ENCODE results near the gene RAP2B. TPM values are rescaled to one million over a fixed set of nuclear protein-coding genes. Genes with fewer than 3 reads are reported as not detected.
"Not testable (repeated sequence)": the region's sequence is repeated elsewhere in the genome, so short reads cannot be mapped to it uniquely, and the experiment has no call there.

The RAP2B gene
- total RNA-seq, 1 donor: 11.2 TPM

- TF ChIP-seq, protein P1, sequence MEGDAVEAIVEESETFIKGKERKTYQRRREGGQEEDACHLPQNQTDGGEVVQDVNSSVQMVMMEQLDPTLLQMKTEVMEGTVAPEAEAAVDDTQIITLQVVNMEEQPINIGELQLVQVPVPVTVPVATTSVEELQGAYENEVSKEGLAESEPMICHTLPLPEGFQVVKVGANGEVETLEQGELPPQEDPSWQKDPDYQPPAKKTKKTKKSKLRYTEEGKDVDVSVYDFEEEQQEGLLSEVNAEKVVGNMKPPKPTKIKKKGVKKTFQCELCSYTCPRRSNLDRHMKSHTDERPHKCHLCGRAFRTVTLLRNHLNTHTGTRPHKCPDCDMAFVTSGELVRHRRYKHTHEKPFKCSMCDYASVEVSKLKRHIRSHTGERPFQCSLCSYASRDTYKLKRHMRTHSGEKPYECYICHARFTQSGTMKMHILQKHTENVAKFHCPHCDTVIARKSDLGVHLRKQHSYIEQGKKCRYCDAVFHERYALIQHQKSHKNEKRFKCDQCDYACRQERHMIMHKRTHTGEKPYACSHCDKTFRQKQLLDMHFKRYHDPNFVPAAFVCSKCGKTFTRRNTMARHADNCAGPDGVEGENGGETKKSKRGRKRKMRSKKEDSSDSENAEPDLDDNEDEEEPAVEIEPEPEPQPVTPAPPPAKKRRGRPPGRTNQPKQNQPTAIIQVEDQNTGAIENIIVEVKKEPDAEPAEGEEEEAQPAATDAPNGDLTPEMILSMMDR (IDR thresholded peaks at IDR 0.05; ENCODE audit: insufficient read depth, low read depth, low read length): no peak
- no peak overlapping the region for H3K4me3 ChIP-seq (ENCODE audit: low read depth, low read length)
- peak; percentile 24 for DNase-seq (ENCODE audit: low read depth)
Observed at GRCh38 chr3:153145454-153145853, 16.6 kb upstream of the RAP2B start.

GRCh38 chr3:153146191-153147053 lies 15.6 kb upstream of the RAP2B start:
- TF ChIP-seq, protein P1 (IDR thresholded peaks at IDR 0.05; ENCODE audit: insufficient read depth, low read depth, low read length): no peak
- DNase-seq (ENCODE audit: low read depth): no peak
- H3K4me3 ChIP-seq (ENCODE audit: low read depth, low read length): no peak overlapping the region

- DNase-seq (ENCODE audit: low read depth): no peak
- H3K4me3 ChIP-seq (ENCODE audit: low read depth, low read length): no peak overlapping the region
- TF ChIP-seq, protein P1 (IDR thresholded peaks at IDR 0.05; ENCODE audit: insufficient read depth, low read depth, low read length): no peak
Observed at GRCh38 chr3:153150991-153151390, 11.0 kb upstream of the RAP2B start.

- DNase-seq (ENCODE audit: low read depth); H3K4me3 ChIP-seq (ENCODE audit: low read depth, low read length): not testable (repeated sequence)
Observed at GRCh38 chr3:153155786-153156185, 6.2 kb upstream of the RAP2B start.

DNA sequence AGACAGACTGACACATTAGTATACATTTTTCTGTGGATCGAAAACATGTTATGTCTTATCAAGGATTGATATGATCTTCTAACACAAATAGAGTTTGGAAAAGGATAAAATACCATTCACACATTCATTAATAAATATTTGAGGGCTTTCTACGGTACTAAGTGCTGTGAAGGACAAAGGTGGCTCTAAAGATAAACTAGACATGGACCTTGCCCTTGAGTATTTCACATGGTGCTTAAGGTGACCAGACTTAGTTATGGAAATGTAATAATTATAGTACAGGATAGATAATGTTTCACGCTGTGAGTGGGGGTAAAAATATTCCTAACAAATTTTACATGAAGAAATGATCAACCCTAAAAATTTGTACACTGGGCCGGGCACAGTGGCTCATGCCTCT lies 3.8 kb upstream of the RAP2B start:
- no peak overlapping the region for H3K4me3 ChIP-seq (ENCODE audit: low read depth, low read length)
- DNase-seq (ENCODE audit: low read depth): no peak
- TF ChIP-seq, protein P1 (IDR thresholded peaks at IDR 0.05; ENCODE audit: insufficient read depth, low read depth, low read length): no peak

GRCh38 chr3:153158961-153159735 lies 2.9 kb upstream of the RAP2B start:
- no peak overlapping the region for H3K4me3 ChIP-seq (ENCODE audit: low read depth, low read length)
- DNase-seq (ENCODE audit: low read depth): no peak
- TF ChIP-seq, protein P1 (IDR thresholded peaks at IDR 0.05; ENCODE audit: insufficient read depth, low read depth, low read length): no peak

GRCh38 chr3:153159771-153160397 lies 2.1 kb upstream of the RAP2B start:
- no peak for DNase-seq (ENCODE audit: low read depth)
- TF ChIP-seq, protein P1 (IDR thresholded peaks at IDR 0.05; ENCODE audit: insufficient read depth, low read depth, low read length): no peak
- peak overlapping the region; percentile 97 for H3K4me3 ChIP-seq (ENCODE audit: low read depth, low read length)

All from fibroblast of villous mesenchyme (primary cell).